Uterus (tissue), 4 donors: ENCODE results near the gene NMT2. TPM values are rescaled to one million over a fixed set of nuclear protein-coding genes. Genes with fewer than 3 reads are reported as not detected.
A peak's percentile ranks its signal among the peaks of the same experiment; 100 is the strongest.

ENCODE experiments used
- DNase-seq, 2 donors: peaks; one replicate each; pipeline ENCODE4 v3.0.0-alpha.2; 2019 to 2020
- H3K27ac ChIP-seq, 2 donors: fragments of 200-600 bp; sonication (generic); 1 replicate in 1 of 2; 2 replicates in 1 of 2; pipeline ENCODE4 v1.5.1; 2016 to 2018
- H3K27me3 ChIP-seq, 2 donors: fragments of 200-600 bp; sonication (generic); one replicate each; pipeline ENCODE4 v1.5.1; 2018 to 2019; ENCODE audit warnings: control low read depth in 1 of 2
- H3K36me3 ChIP-seq, 2 donors: fragments of 200-600 bp; sonication (generic); one replicate each; pipeline ENCODE4 v1.5.1; 2019; ENCODE audit warnings: control low read depth in 1 of 2
- H3K4me1 ChIP-seq, 2 donors: fragments of 200-600 bp; sonication (generic); one replicate each; pipeline ENCODE4 v1.5.1; 2018 to 2019; ENCODE audit warnings: control low read depth in 1 of 2
- H3K4me3 ChIP-seq, 2 donors: fragments of 200-600 bp; sonication (generic); 1 replicate in 1 of 2; 2 replicates in 1 of 2; pipeline ENCODE4 v1.5.1; 2018 to 2019; ENCODE audit warnings: mild to moderate bottlenecking in 1 of 2
- H3K9me3 ChIP-seq, 2 donors: fragments of 200-600 bp; sonication (generic); one replicate each; pipeline ENCODE4 v1.5.1; 2019; ENCODE audit warnings: control low read depth in 1 of 2
- CTCF ChIP-seq, 4 experiments: fragments of 200-600 bp in 2 of 4; fragments of 450-650 bp in 2 of 4; sonication (generic) in 2 of 4; IDR thresholded peaks; one replicate each; pipeline ENCODE4 v1.5.1; 2016 to 2019; ENCODE audit warnings: antibody characterized with exemption in 4 of 4, mild to moderate bottlenecking in 2 of 4, moderate library complexity in 1 of 4
- POLR2A ChIP-seq, 2 donors: fragments of 450-650 bp; IDR thresholded peaks; one replicate each; pipeline ENCODE4 v1.6.1; 2016; ENCODE audit warnings: antibody characterized with exemption in 2 of 2, mild to moderate bottlenecking in 1 of 2, moderate library complexity in 1 of 2
- intact Hi-C: fragments of 100-400 bp; cut with DNase I; formaldehyde crosslinking; loops from one replicate; pipeline ENCODE4 v1.15.1; 2023; ENCODE audit warnings: low total_unique reads
- total RNA-seq, 4 donors: library from RNA; depleted of rRNA in 3 of 4; stranded (reverse); fragments of >200 nt in 3 of 4; gene quantifications; one replicate each; pipeline versions ENCODE4 v1.1.0 to v1.2.4, GENCODE V29; 2014 to 2023
- donor health status: DM: yes; HTN: yes; CAD: no.

NMT2 gene
- total RNA-seq, 4 donors from 2014 or later, result 7.4 to 42.7 (median 35.5) TPM

GRCh38 chr10:15181576-15182156, 13.2 kb upstream of the NMT2 start:
- TF ChIP-seq CTCF (IDR thresholded peaks at IDR 0.05) (no peak), POLR2A (IDR thresholded peaks at IDR 0.05) (no peak)
- H3K27me3 ChIP-seq, result no peaks in the 10 kb centered on the region
- H3K4me1 ChIP-seq, result no peaks in the 10 kb centered on the region
- no peaks in the 10 kb centered on the region for H3K36me3 ChIP-seq
- H3K9me3 ChIP-seq, result no peaks in the 10 kb centered on the region
- no peak for DNase-seq
- H3K27ac ChIP-seq, result peak overlapping the region in 1 of 2 donors; percentile 6
- no peak overlapping the region for H3K4me3 ChIP-seq
- intact Hi-C loops, result no loop called here

DNA sequence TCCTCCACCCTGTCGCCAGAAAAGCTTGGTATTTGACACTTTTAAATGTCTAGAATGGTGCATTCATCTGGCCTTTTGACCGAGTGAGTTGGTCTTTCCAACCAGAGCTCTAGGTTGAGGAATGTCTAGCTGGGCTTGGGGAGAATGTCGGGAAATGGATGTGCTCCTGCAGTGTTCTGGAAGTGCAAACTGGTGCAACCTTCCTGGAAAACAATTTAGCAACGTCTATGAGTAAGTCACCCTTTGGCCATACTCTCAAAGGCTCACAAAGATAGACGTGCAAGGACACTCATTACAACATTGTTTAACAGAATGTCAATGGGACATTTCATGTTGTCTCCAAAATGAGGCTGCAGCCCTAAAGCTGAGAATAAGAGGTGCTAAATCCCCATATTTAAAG, 12.2 kb upstream of the NMT2 start:
- H3K27ac ChIP-seq, result no peak overlapping the region
- DNase-seq, result no peak
- H3K27me3 ChIP-seq, result no peaks in the 10 kb centered on the region
- H3K4me3 ChIP-seq, result no peak overlapping the region
- TF ChIP-seq POLR2A (IDR thresholded peaks at IDR 0.05), result no peak
- no peak for TF ChIP-seq CTCF (IDR thresholded peaks at IDR 0.05)
- no peaks in the 10 kb centered on the region for H3K4me1 ChIP-seq
- no peaks in the 10 kb centered on the region for H3K36me3 ChIP-seq
- intact Hi-C loops, result no loop called here
- H3K9me3 ChIP-seq, result no peaks in the 10 kb centered on the region

GRCh38 chr10:15176269-15176668, 7.8 kb upstream of the NMT2 start:
- H3K9me3 ChIP-seq, result no peaks in the 10 kb centered on the region
- TF ChIP-seq POLR2A (IDR thresholded peaks at IDR 0.05), result no peak
- TF ChIP-seq CTCF (IDR thresholded peaks at IDR 0.05), result no peak
- no peak overlapping the region for H3K27ac ChIP-seq
- no peaks in the 10 kb centered on the region for H3K27me3 ChIP-seq
- H3K4me1 ChIP-seq, result no peaks in the 10 kb centered on the region
- DNase-seq, result no peak
- intact Hi-C loops, result no loop called here
- no peak overlapping the region for H3K4me3 ChIP-seq
- no peaks in the 10 kb centered on the region for H3K36me3 ChIP-seq

- Histone ChIP-seq H3K36me3 (no peaks in the 10 kb centered on the region), H3K4me1 (no peaks in the 10 kb centered on the region), H3K9me3 (no peaks in the 10 kb centered on the region), H3K4me3 (no peak overlapping the region), H3K27ac (no peak overlapping the region), H3K27me3 (no peaks in the 10 kb centered on the region)
- intact Hi-C loops, result no loop called here
- no peak for DNase-seq
- TF ChIP-seq POLR2A (IDR thresholded peaks at IDR 0.05), result no peak
- TF ChIP-seq CTCF (IDR thresholded peaks at IDR 0.05), result no peak
These were observed 7.1 kb upstream of the NMT2 start for GRCh38 chr10:15175587-15175986.

GRCh38 chr10:15172306-15172840, 3.9 kb upstream of the NMT2 start:
- H3K27ac ChIP-seq, result no peak overlapping the region
- intact Hi-C loops, result no loop called here
- peaks cover 0 to 2% of the 10 kb centered on the region in 2 donors for H3K4me1 ChIP-seq
- H3K27me3 ChIP-seq, result no peaks in the 10 kb centered on the region
- H3K36me3 ChIP-seq, result no peaks in the 10 kb centered on the region
- H3K4me3 ChIP-seq, result no peak overlapping the region
- no peak for DNase-seq
- H3K9me3 ChIP-seq, result no peaks in the 10 kb centered on the region
- no peak for TF ChIP-seq POLR2A (IDR thresholded peaks at IDR 0.05)
- no peak for TF ChIP-seq CTCF (IDR thresholded peaks at IDR 0.05)
